IPS DF 6.9 (cell line): Measurements from ENCODE around the gene OOSP2.
"Not testable (repeated sequence)": the region's sequence is repeated elsewhere in the genome, so short reads cannot be mapped to it uniquely, and the experiment has no call there.

Experiments used
- DNase-seq: peaks from one replicate; pipeline ENCODE4 v3.0.0-alpha.2; 2013; ENCODE audit warnings: low read depth, low spot score
- H3K27ac ChIP-seq: one replicate; pipeline ENCODE4 v1.5.1; 2013; ENCODE audit warnings: low read length, control low read depth
- H3K27me3 ChIP-seq: 2 replicates; pipeline ENCODE4 v1.6.1; 2013; ENCODE audit warnings: mild to moderate bottlenecking, low read length; ENCODE audit not compliant: control insufficient read depth, insufficient read depth
- H3K36me3 ChIP-seq: 2 replicates; pipeline ENCODE4 v1.6.1; 2013; ENCODE audit warnings: low read length; ENCODE audit not compliant: control insufficient read depth, insufficient read depth
- H3K4me1 ChIP-seq: 2 replicates; pipeline ENCODE4 v1.6.1; 2013; ENCODE audit warnings: low read length; ENCODE audit not compliant: control insufficient read depth, insufficient read depth
- H3K4me3 ChIP-seq: 2 replicates; pipeline ENCODE4 v1.5.1; 2013; ENCODE audit warnings: mild to moderate bottlenecking, low read length
- H3K9me3 ChIP-seq: 2 replicates; pipeline ENCODE4 v1.6.1; 2013; ENCODE audit warnings: low read length, inconsistent platforms; ENCODE audit not compliant: control insufficient read depth, insufficient read depth
- WGBS: extraction: QIAGEN DNeasy Blood & Tissue Kit; methylation state at CpG from one replicate; pipeline ENCODE4 v1.1.7; 2013; ENCODE audit warnings: mixed read lengths, missing lambda C conversion rate; ENCODE audit not compliant: insufficient read length, insufficient coverage; 5-methylcytosine and 5-hydroxymethylcytosine counted together

OOSP2 gene

GRCh38 chr11:60040109-60040508 lies at the start of gene OOSP2:
TSS of gene OOSP2 (plus strand) at chr11:60040409. CDS start at chr11:60040460, 51 bp downstream.
- WGBS, result no CpG with 5 or more reads among the region's 8 CpGs
- no peaks in the 10 kb centered on the region for H3K27me3 ChIP-seq

GRCh38 chr11:59990421-59990820 lies 49.8 kb upstream of the OOSP2 start:
- Histone ChIP-seq H3K27me3 (no peaks in the 10 kb centered on the region), H3K36me3 (no peaks in the 10 kb centered on the region), H3K9me3 (no peaks in the 10 kb centered on the region), H3K4me3 (no peak overlapping the region), H3K4me1 (no peaks in the 10 kb centered on the region), H3K27ac (no peak overlapping the region)
- no CpG with 5 or more reads among the region's 1 CpG for WGBS
- no peak for DNase-seq

More at GRCh38 chr11:60040109-60040508, at the start of gene OOSP2:
- no peak for DNase-seq
- Histone ChIP-seq H3K4me3 (no peak within 1 kb of the TSS), H3K36me3 (no peaks in the 10 kb centered on the region), H3K4me1 (no peaks in the 10 kb centered on the region), H3K27ac (no peak within 1 kb of the TSS), H3K9me3 (no peaks in the 10 kb centered on the region)

GRCh38 chr11:59992425-59992824 lies 47.8 kb upstream of the OOSP2 start:
- DNase-seq, result no peak
- H3K9me3 ChIP-seq, result no peaks in the 10 kb centered on the region
- H3K4me1 ChIP-seq, result no peaks in the 10 kb centered on the region
- no CpG with 5 or more reads among the region's 5 CpGs for WGBS
- H3K4me3 ChIP-seq, result no peak overlapping the region
- H3K36me3 ChIP-seq, result no peaks in the 10 kb centered on the region
- no peak overlapping the region for H3K27ac ChIP-seq
- H3K27me3 ChIP-seq, result no peaks in the 10 kb centered on the region

- DNase-seq, result no peak
- no peak overlapping the region for H3K4me3 ChIP-seq
- H3K36me3 ChIP-seq, result no peaks in the 10 kb centered on the region
- no CpG with 5 or more reads among the region's 2 CpGs for WGBS
- no peaks in the 10 kb centered on the region for H3K9me3 ChIP-seq
- H3K27me3 ChIP-seq, result no peaks in the 10 kb centered on the region
- no peak overlapping the region for H3K27ac ChIP-seq
- H3K4me1 ChIP-seq, result no peaks in the 10 kb centered on the region
Observed at GRCh38 chr11:59997800-59998199, 42.4 kb upstream of the OOSP2 start.

- no peak for DNase-seq
- no peak overlapping the region for H3K27ac ChIP-seq
- H3K9me3 ChIP-seq, result no peaks in the 10 kb centered on the region
- H3K4me1 ChIP-seq, result no peaks in the 10 kb centered on the region
- H3K36me3 ChIP-seq, result no peaks in the 10 kb centered on the region
- H3K4me3 ChIP-seq, result no peak overlapping the region
- no peaks in the 10 kb centered on the region for H3K27me3 ChIP-seq
- WGBS, result no CpG with 5 or more reads among the region's 4 CpGs
Observed at GRCh38 chr11:59999691-60000090, 40.5 kb upstream of the OOSP2 start.

GRCh38 chr11:60003729-60004128 lies 36.5 kb upstream of the OOSP2 start:
- Histone ChIP-seq H3K4me3 (no peak overlapping the region), H3K4me1 (no peaks in the 10 kb centered on the region), H3K36me3 (no peaks in the 10 kb centered on the region), H3K27me3 (no peaks in the 10 kb centered on the region), H3K27ac (no peak overlapping the region), H3K9me3 (no peaks in the 10 kb centered on the region)
- WGBS, result no CpG with 5 or more reads among the region's 2 CpGs
- no peak for DNase-seq

- no CpG with 5 or more reads among the region's 1 CpG for WGBS
- Histone ChIP-seq H3K4me3 (no peak overlapping the region), H3K27ac (no peak overlapping the region), H3K9me3 (no peaks in the 10 kb centered on the region), H3K27me3 (no peaks in the 10 kb centered on the region), H3K36me3 (no peaks in the 10 kb centered on the region), H3K4me1 (no peaks in the 10 kb centered on the region)
- no peak for DNase-seq
Observed at GRCh38 chr11:60005360-60005759, 34.8 kb upstream of the OOSP2 start.

GRCh38 chr11:60016881-60017280 lies 23.3 kb upstream of the OOSP2 start, which contains the start of gene OOSP4B:
TSS of gene OOSP4B (plus strand) at chr11:60017181.
- Histone ChIP-seq H3K9me3 (no peaks in the 10 kb centered on the region), H3K27ac (no peak within 1 kb of the TSS), H3K27me3 (no peaks in the 10 kb centered on the region), H3K4me3 (no peak within 1 kb of the TSS), H3K36me3 (no peaks in the 10 kb centered on the region), H3K4me1 (no peaks in the 10 kb centered on the region)
- no CpG with 5 or more reads among the region's 1 CpG for WGBS
- no peak for DNase-seq

- Histone ChIP-seq H3K4me3 (no peak overlapping the region), H3K4me1 (no peaks in the 10 kb centered on the region)
- no peak for DNase-seq
Observed at GRCh38 chr11:60018058-60018457, 22.2 kb upstream of the OOSP2 start.

GRCh38 chr11:60020376-60020775 lies 19.8 kb upstream of the OOSP2 start:
- not testable (repeated sequence) for DNase-seq, H3K27me3 ChIP-seq, H3K36me3 ChIP-seq, H3K9me3 ChIP-seq, H3K4me3 ChIP-seq, H3K27ac ChIP-seq, H3K4me1 ChIP-seq
- no CpG with 5 or more reads among the region's 27 CpGs for WGBS

More at GRCh38 chr11:60018058-60018457, 22.2 kb upstream of the OOSP2 start:
- no peak overlapping the region for H3K27ac ChIP-seq
- WGBS, result no CpG with 5 or more reads among the region's 8 CpGs
- H3K36me3 ChIP-seq, result no peaks in the 10 kb centered on the region
- no peaks in the 10 kb centered on the region for H3K27me3 ChIP-seq
- no peaks in the 10 kb centered on the region for H3K9me3 ChIP-seq

- H3K36me3 ChIP-seq, result no peaks in the 10 kb centered on the region
- no CpG with 5 or more reads among the region's 3 CpGs for WGBS
- no peaks in the 10 kb centered on the region for H3K9me3 ChIP-seq
- H3K4me1 ChIP-seq, result no peaks in the 10 kb centered on the region
- DNase-seq, result no peak
- H3K27me3 ChIP-seq, result no peaks in the 10 kb centered on the region
- H3K4me3 ChIP-seq, result no peak overlapping the region
- no peak overlapping the region for H3K27ac ChIP-seq
Observed at GRCh38 chr11:60029015-60029632, 11.1 kb upstream of the OOSP2 start.
